ENCODE measurements around the gene LYPD6B. TPM values are rescaled to one million over a fixed set of nuclear protein-coding genes. Genes with fewer than 3 reads are reported as not detected.

The LYPD6B gene
- total RNA-seq, 1 experiment from 2014 or later: 2.0 TPM

- no peak overlapping the region for H2BK12ac ChIP-seq (ENCODE audit: insufficient read length, low read depth, low read length)
- no peak overlapping the region for H2BK120ac ChIP-seq (ENCODE audit: low read depth, low read length, poor library complexity, severe bottlenecking)
- no peak overlapping the region for H4K5ac ChIP-seq (ENCODE audit: insufficient read length, low read depth, low read length)
- H3K36me3 Mint-ChIP-seq (ENCODE audit: insufficient read depth in 1 of 3, low read depth in 3 of 3): no peaks in the 10 kb centered on the region
- WGBS (ENCODE audit: extremely low coverage, insufficient read length, low lambda C conversion rate): no CpG with 5 or more reads among the region's 2 CpGs
- H3K79me2 ChIP-seq (ENCODE audit: insufficient read depth, low read length): no peaks in the 10 kb centered on the region
- H3T11ph ChIP-seq (ENCODE audit: low read length): no peak overlapping the region
- no peak overlapping the region for H2BK20ac ChIP-seq (ENCODE audit: low read depth, low read length, poor library complexity, severe bottlenecking)
- H3K27me3 Mint-ChIP-seq (ENCODE audit: low read depth): no peaks in the 10 kb centered on the region
- no peak for DNase-seq
- no peak overlapping the region for H3K4me3 Mint-ChIP-seq
- H2AK5ac ChIP-seq (ENCODE audit: insufficient read length, low read length): no peak overlapping the region
- no peak overlapping the region for H2BK15ac ChIP-seq (ENCODE audit: low read depth, low read length)
- no peak overlapping the region for H4K91ac ChIP-seq (ENCODE audit: insufficient read length, low read depth, low read length)
- H3K23ac ChIP-seq (ENCODE audit: insufficient read length, low read depth, low read length): no peak overlapping the region
- H3K9me3 ChIP-seq (ENCODE audit: control insufficient read depth, low read depth, low read length): no peaks in the 10 kb centered on the region
- no peak overlapping the region for H2BK5ac ChIP-seq (ENCODE audit: insufficient read length, low read length)
- no peak overlapping the region for H2AFZ ChIP-seq (ENCODE audit: low read length)
- no peak overlapping the region for H3K9ac ChIP-seq (ENCODE audit: extremely low read depth, insufficient read length, low read length)
- H3K9me3 Mint-ChIP-seq: no peaks in the 10 kb centered on the region
- H3K4me1 ChIP-seq (ENCODE audit: insufficient read depth, low read length): peaks cover 9% of the 10 kb centered on the region; the same call in 1 of the 2 replicates
- H3K27ac ChIP-seq (ENCODE audit: insufficient read length, low read depth, low read length): no peak overlapping the region
- H3K18ac ChIP-seq (ENCODE audit: insufficient read length, low read depth, low read length): no peak overlapping the region
- no peak for TF ChIP-seq CTCF (conservative IDR thresholded peaks at IDR 0.05)
- no peak overlapping the region for H3K4ac ChIP-seq (ENCODE audit: low read depth, low read length)
- H3K14ac ChIP-seq (ENCODE audit: insufficient read depth, low read length): no peak overlapping the region
- no peak overlapping the region for H4K8ac ChIP-seq (replicated peaks; ENCODE audit: insufficient read length, low read depth, low read length)
- no peaks in the 10 kb centered on the region for H4K20me1 ChIP-seq (ENCODE audit: control insufficient read depth, insufficient read depth, insufficient read length)
- no peaks in the 10 kb centered on the region for H3K27me3 ChIP-seq (ENCODE audit: insufficient read depth, low read length)
- no peaks in the 10 kb centered on the region for H3K23me2 ChIP-seq (ENCODE audit: insufficient read length, low read depth, low read length, poor library complexity, severe bottlenecking)
- H3K56ac ChIP-seq (ENCODE audit: insufficient read length, low read depth, low read length): no peak overlapping the region
- peaks cover 38 to 41% of the 10 kb centered on the region in 2 experiments for H3K4me1 Mint-ChIP-seq
- H3K27ac Mint-ChIP-seq: no peak overlapping the region
- no peak overlapping the region for H3K4me2 ChIP-seq (ENCODE audit: insufficient read depth, insufficient read length, low read length)
- H3K79me1 ChIP-seq (ENCODE audit: insufficient read depth, low read depth, low read length, poor library complexity, severe bottlenecking): no peaks in the 10 kb centered on the region
Measured at GRCh38 chr2:149075105-149075504, 36.6 kb downstream of the LYPD6B start.

Measured in H9 (cell line).